A549 (cell line): ENCODE data around the gene C15orf39. TPM values are rescaled to one million over a fixed set of nuclear protein-coding genes. Genes with fewer than 3 reads are reported as not detected.

Experiments used
- ATAC-seq, 2 experiments: fragments of 200-7000 bp in 1 of 2; fragments of >200 bp in 1 of 2; cut with Nextera tagmentation in 1 of 2; cut with Tn5 transposase in 1 of 2; 3 replicates each; pipeline versions ENCODE4 v1.8.0 to v1.9.1; 2018 to 2020; ENCODE audit warnings: mild to moderate bottlenecking in 1 of 2, moderate library complexity in 1 of 2
- CTCF ChIA-PET: fragments of 300-600 bp; sonication (Branson Sonifier 250); formaldehyde crosslinking; extraction: SDS; loops from one replicate; lab custom pipeline; 2021; ENCODE audit warnings: antibody characterized with exemption, inconsistent platforms; lab: Yijun Ruan, JAX
- POLR2A ChIA-PET: fragments of 350-600 bp; formaldehyde crosslinking; extraction: SDS; loops from one replicate; lab custom pipeline; 2021; ENCODE audit warnings: antibody characterized with exemption, inconsistent platforms; lab: Yijun Ruan, JAX
- DNase-seq, 2 experiments: peaks; one replicate each; pipeline versions ENCODE4 v3.0.0 to v3.0.0-alpha.2; 2011 to 2016; ENCODE audit warnings: low read depth in 1 of 2, low spot score in 1 of 2
- FAIRE-seq: peaks from 2 replicates; lab custom pipeline; 2011; peaks lifted over from hg19 to GRCh38; lab: Jason Lieb, UNC
- H3K27ac ChIP-seq, 2 experiments: fragments of >200 bp; sonication (Bioruptor Twin); formaldehyde crosslinking; 3 replicates each; pipeline ENCODE4 v1.5.1; 2016 to 2017
- H3K4me1 ChIP-seq: fragments of >200 bp; sonication (Bioruptor Twin); formaldehyde crosslinking; 3 replicates; pipeline ENCODE4 v1.6.1; 2016
- H3K4me2 ChIP-seq: fragments of >200 bp; sonication (Bioruptor Twin); formaldehyde crosslinking; 3 replicates; pipeline ENCODE4 v1.6.1; 2016
- H3K4me3 ChIP-seq: fragments of >200 bp; sonication (Bioruptor Twin); formaldehyde crosslinking; 3 replicates; pipeline ENCODE4 v1.5.1; 2016
- H3K9me3 ChIP-seq: fragments of >200 bp; sonication (Bioruptor Twin); formaldehyde crosslinking; 3 replicates; pipeline ENCODE4 v1.6.1; 2016
- CBX2 ChIP-seq: fragments of 200-600 bp; sonication (generic); IDR thresholded peaks from 2 replicates; pipeline ENCODE4 v1.6.1; 2016; ENCODE audit warnings: low read depth, mild to moderate bottlenecking, borderline replicate concordance
- CBX8 ChIP-seq: fragments of 200-600 bp; sonication (generic); IDR thresholded peaks from 2 replicates; pipeline ENCODE4 v1.6.1; 2016
- CEBPB ChIP-seq, 2 experiments: fragments of >200 bp in 1 of 2; sonication (Bioruptor Twin) in 1 of 2; formaldehyde crosslinking in 1 of 2; IDR thresholded peaks; 2 replicates each; pipeline ENCODE4 v1.6.1; 2012 to 2016
- EHF ChIP-seq: fragments of 250-450 bp; sonication (Bioruptor Pico); IDR thresholded peaks from 2 replicates; pipeline ENCODE4 v1.5.0; 2020; ENCODE audit warnings: mild to moderate bottlenecking
- EHMT2 ChIP-seq: fragments of 200-600 bp; sonication (generic); IDR thresholded peaks from 2 replicates; pipeline ENCODE4 v1.6.1; 2016; ENCODE audit warnings: antibody characterized with exemption, low read depth, mild to moderate bottlenecking, moderate library complexity
- FOSL2 ChIP-seq, 2 experiments: fragments of 450-650 bp in 1 of 2; fragments of >200 bp in 1 of 2; sonication (Bioruptor Twin) in 1 of 2; formaldehyde crosslinking; IDR thresholded peaks; 2 replicates each; pipeline versions ENCODE4 v1.5.0 to v1.6.1; 2016 to 2020; ENCODE audit warnings: mild to moderate bottlenecking in 1 of 2, moderate library complexity in 1 of 2
- GATA3 ChIP-seq: IDR thresholded peaks from 2 replicates; pipeline ENCODE4 v1.6.1; 2012; ENCODE audit warnings: borderline replicate concordance
- HEYL ChIP-seq: fragments of 250-450 bp; sonication (Bioruptor Pico); IDR thresholded peaks from 2 replicates; pipeline ENCODE4 v1.8.0; 2021; ENCODE audit warnings: mild to moderate bottlenecking, moderate library complexity
- HOXB13 ChIP-seq: fragments of 250-450 bp; sonication (Bioruptor Pico); IDR thresholded peaks from 2 replicates; pipeline ENCODE4 v1.5.0; 2020; ENCODE audit warnings: low read depth, mild to moderate bottlenecking, moderate library complexity
- JUN ChIP-seq, 2 experiments: fragments of >200 bp; sonication (Bioruptor Twin); formaldehyde crosslinking; IDR thresholded peaks; 2 replicates in 1 of 2; 3 replicates in 1 of 2; pipeline ENCODE4 v1.6.1; 2016 to 2017
- MAFK ChIP-seq: fragments of 450-650 bp; IDR thresholded peaks from 2 replicates; pipeline ENCODE4 v1.6.1; 2014; ENCODE audit not compliant: partially characterized antibody
- MAZ ChIP-seq: fragments of 150-350 bp; IDR thresholded peaks from 2 replicates; pipeline ENCODE4 v1.6.1; 2014; ENCODE audit warnings: antibody characterized with exemption, low read depth, low read length, borderline replicate concordance
- MYC ChIP-seq: IDR thresholded peaks from 2 replicates; pipeline ENCODE4 v1.6.1; 2012; ENCODE audit warnings: mild to moderate bottlenecking, inconsistent platforms, low read length, improper control_type of control experiment, borderline replicate concordance
- NR3C1 ChIP-seq: fragments of >200 bp; sonication (Bioruptor Twin); formaldehyde crosslinking; IDR thresholded peaks from 3 replicates; pipeline ENCODE4 v1.6.1; 2017
- RCOR1 ChIP-seq: fragments of 150-350 bp; IDR thresholded peaks from 2 replicates; pipeline ENCODE4 v1.6.1; 2014; ENCODE audit warnings: antibody characterized with exemption, low read length, low read depth
- TP53 ChIP-seq: fragments of 250-450 bp; sonication (Bioruptor Pico); IDR thresholded peaks from 2 replicates; pipeline ENCODE4 v1.5.0; 2021; ENCODE audit warnings: mild to moderate bottlenecking, moderate library complexity
- ZC3H11A ChIP-seq: fragments of 450-650 bp; IDR thresholded peaks from 2 replicates; pipeline ENCODE4 v1.6.1; 2014; ENCODE audit warnings: antibody characterized with exemption, mild to moderate bottlenecking
- ZNF302 ChIP-seq: fragments of 250-450 bp; sonication (Bioruptor Pico); IDR thresholded peaks from 2 replicates; pipeline ENCODE4 v1.9.0; 2021; ENCODE audit warnings: inconsistent platforms, mild to moderate bottlenecking, moderate library complexity
- ZSCAN20 ChIP-seq: fragments of 250-450 bp; sonication (Bioruptor Pico); IDR thresholded peaks from 2 replicates; pipeline ENCODE4 v1.8.0; 2022; ENCODE audit warnings: mild to moderate bottlenecking, moderate library complexity
- WGBS: methylation state at CpG from one replicate; pipeline ENCODE4 v1.1.6; 2017; ENCODE audit errors: missing lambda C conversion rate; 5-methylcytosine and 5-hydroxymethylcytosine counted together
- polyA plus RNA-seq, 4 experiments: library from polyadenylated mRNA; depleted of rRNA in 3 of 4; stranded (reverse); fragments of >200 nt; fragmentation: RNase III in 1 of 4; extraction: RNeasy Plus Mini Kit Qiagen cat#74134 plus additional on column Dnase treatment in 1 of 4; gene quantifications; 2 replicates in 3 of 4; 3 replicates in 1 of 4; pipeline ENCODE4 v1.2.3, GENCODE V29; 2011 to 2017
- TF ChIP-seq, protein P1 (sequence below): fragments of 450-650 bp; IDR thresholded peaks from 2 replicates; pipeline ENCODE4 v1.6.1; 2014; ENCODE audit warnings: antibody characterized with exemption
- TF ChIP-seq, protein P2 (sequence below): fragments of 200-600 bp; sonication (generic); IDR thresholded peaks from 2 replicates; pipeline ENCODE4 v1.6.1; 2016; ENCODE audit warnings: antibody characterized with exemption, mild to moderate bottlenecking, moderate library complexity

The C15orf39 gene
- polyA plus RNA-seq, 2 of the 4 experiments (the other 2 are of a cell fraction) = 5.7 to 16.7 TPM

DNA sequence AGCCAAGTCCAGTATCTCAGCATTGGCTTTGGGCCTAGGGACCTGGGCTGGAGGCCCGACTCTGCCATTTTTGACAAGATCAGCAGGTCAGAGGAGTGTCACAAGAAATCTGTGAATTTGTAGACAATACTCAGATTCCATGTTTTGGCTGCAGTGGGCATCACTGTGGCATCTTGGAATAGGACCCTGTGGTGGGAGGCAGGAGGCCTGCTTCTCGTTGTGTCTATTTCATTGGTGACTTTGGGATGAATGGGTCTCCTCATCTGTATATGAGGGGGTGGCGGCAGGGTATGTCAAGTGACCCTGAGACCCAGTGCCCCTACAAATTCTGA lies 3.3 kb downstream of the C15orf39 start:
- POLR2A ChIA-PET = interaction anchor here (1.2 to 1.5 kb wide), 3 partner anchors 175 to 298 kb away, joined by 4 to 6 read pairs (median 5); partner anchors contain the start of genes FAM219B and RPP25

DNA sequence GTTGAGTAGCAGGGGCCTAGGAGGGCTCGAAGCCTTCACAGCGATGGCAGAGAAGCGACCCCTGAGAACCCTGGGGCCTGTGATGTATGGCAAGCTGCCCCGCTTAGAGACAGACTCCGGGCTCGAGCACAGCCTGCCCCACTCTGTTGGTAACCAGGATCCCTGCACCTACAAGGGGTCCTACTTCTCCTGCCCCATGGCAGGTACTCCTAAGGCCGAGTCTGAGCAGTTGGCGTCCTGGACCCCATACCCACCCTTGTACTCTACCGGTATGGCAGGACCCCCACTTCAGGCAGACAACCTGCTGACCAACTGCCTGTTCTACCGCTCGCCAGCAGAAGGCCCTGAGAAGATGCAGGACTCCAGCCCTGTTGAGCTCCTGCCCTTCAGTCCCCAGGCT lies 4.3 kb downstream of the C15orf39 start:
- ATAC-seq (no peak), FAIRE-seq (no peak), DNase-seq (no peak)
- 93% methylated on average over 11 of the region's 11 CpGs for WGBS
- no peak overlapping the region for H3K27ac ChIP-seq
- H3K4me1 ChIP-seq = peaks cover 31% of the 10 kb centered on the region
- no peak overlapping the region for H3K4me2 ChIP-seq
- ChIA-PET CTCF (interaction anchor here (0.6 to 15.6 kb wide), 14 partner anchors 8 to 327 kb away, joined by 3 to 324 read pairs (median 4); partner anchors contain the start of gene PPCDC), POLR2A (no interaction called here)
- no peak overlapping the region for H3K4me3 ChIP-seq
- no peaks in the 10 kb centered on the region for H3K9me3 ChIP-seq
- TF ChIP-seq HOXB13 (CRISPR knock-in tag) (no peak), CEBPB (IDR thresholded peaks at IDR 0.05) (no peak), NR3C1 (no peak), ZSCAN20 (no peak), ZC3H11A (no peak)
- TF ChIP-seq, protein P1, sequence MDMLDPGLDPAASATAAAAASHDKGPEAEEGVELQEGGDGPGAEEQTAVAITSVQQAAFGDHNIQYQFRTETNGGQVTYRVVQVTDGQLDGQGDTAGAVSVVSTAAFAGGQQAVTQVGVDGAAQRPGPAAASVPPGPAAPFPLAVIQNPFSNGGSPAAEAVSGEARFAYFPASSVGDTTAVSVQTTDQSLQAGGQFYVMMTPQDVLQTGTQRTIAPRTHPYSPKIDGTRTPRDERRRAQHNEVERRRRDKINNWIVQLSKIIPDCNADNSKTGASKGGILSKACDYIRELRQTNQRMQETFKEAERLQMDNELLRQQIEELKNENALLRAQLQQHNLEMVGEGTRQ = no peak

More for the DNA sequence above, 3.3 kb downstream of the C15orf39 start:
- TF ChIP-seq EHF (CRISPR knock-in tag) (no peak), EHMT2 (no peak), MYC (no peak), CBX8 (no peak), TP53 (CRISPR knock-in tag) (no peak)
- FAIRE-seq (no peak), ATAC-seq (no peak), DNase-seq (no peak)
- Histone ChIP-seq H3K4me2 (peak overlapping the region; percentile 84; the same call in 2 of the 3 replicates), H3K27ac (no peak overlapping the region), H3K9me3 (no peaks in the 10 kb centered on the region), H3K4me1 (peaks cover 37% of the 10 kb centered on the region), H3K4me3 (no peak overlapping the region)
- WGBS = 36% methylated on average over 3 of the region's 3 CpGs
- CTCF ChIA-PET = interaction anchor here (0.8 to 15.6 kb wide), 22 partner anchors 9 to 362 kb away, joined by 3 to 324 read pairs (median 5); partner anchors contain the start of gene PPCDC

DNA sequence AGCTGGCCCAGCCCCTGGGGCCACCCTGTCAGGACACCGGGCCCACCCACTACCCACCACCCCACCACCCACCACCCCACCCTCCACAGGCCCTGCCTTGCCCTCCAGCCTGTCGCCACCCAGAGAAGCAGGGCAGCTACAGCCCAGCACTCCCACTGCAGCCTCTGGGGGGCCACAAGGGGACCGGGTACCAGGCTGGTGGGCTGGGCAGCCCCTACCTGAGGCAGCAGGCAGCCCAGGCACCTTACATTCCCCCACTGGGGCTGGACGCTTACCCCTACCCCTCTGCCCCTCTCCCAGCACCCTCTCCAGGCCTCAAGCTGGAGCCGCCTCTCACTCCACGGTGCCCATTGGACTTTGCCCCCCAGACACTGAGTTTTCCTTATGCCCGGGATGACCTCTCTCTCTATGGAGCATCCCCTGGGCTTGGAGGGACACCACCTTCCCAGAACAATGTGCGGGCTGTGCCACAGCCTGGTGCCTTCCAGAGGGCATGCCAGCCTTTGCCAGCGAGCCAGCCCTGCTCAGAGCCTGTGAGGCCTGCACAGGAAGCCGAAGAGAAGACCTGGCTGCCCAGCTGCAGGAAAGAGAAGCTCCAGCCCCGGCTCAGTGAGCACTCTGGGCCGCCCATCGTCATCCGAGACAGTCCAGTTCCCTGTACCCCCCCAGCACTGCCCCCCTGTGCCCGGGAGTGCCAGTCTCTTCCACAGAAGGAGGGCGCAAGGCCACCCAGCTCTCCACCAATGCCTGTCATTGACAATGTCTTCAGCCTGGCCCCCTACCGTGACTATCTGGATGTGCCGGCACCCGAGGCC lies 5.3 kb downstream of the C15orf39 start:
- Histone ChIP-seq H3K4me3 (no peak overlapping the region), H3K27ac (no peak overlapping the region), H3K4me1 (peaks cover 27% of the 10 kb centered on the region), H3K9me3 (no peaks in the 10 kb centered on the region), H3K4me2 (no peak overlapping the region)
- ATAC-seq (no peak), FAIRE-seq (no peak), DNase-seq (no peak)
- CTCF ChIA-PET = interaction anchor here (0.7 to 15.6 kb wide), 13 partner anchors 7 to 195 kb away, joined by 3 to 324 read pairs (median 5); partner anchors contain the start of genes MAN2C1 and PPCDC
- WGBS = 83% methylated on average over 17 of the region's 19 CpGs
- POLR2A ChIA-PET = interaction anchor here (0.7 kb wide), 1 partner anchor 8 kb away, joined by 3 read pairs; no protein-coding TSS in a partner anchor
- TF ChIP-seq HOXB13 (CRISPR knock-in tag) (no peak), MAFK (no peak)

DNA sequence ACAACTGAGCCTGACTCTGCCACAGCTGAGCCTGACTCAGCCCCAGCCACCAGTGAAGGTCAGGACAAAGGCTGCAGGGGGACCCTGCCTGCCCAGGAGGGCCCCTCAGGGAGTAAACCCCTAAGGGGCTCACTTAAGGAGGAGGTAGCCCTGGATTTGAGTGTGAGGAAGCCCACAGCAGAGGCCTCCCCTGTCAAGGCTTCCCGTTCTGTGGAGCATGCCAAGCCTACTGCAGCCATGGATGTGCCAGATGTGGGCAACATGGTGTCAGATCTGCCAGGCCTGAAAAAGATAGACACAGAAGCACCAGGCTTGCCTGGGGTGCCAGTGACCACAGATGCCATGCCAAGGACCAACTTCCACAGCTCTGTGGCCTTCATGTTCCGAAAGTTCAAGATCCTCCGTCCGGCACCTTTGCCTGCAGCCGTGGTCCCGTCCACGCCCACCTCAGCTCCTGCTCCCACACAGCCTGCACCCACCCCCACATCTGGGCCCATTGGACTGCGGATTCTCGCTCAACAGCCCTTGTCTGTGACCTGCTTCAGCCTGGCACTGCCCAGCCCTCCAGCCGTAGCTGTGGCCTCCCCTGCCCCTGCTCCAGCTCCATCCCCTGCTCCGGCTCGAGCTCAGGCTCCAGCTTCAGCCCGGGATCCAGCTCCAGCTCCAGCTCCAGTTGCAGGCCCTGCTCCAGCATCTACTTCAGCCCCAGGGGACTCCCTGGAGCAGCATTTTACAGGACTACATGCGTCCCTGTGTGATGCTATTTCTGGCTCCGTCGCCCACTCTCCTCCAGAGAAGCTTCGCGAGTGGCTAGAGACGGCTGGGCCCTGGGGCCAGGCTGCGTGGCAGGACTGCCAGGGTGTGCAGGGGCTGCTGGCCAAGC lies 6.2 kb downstream of the C15orf39 start:
- 93% methylated on average over 19 of the region's 20 CpGs for WGBS
- FAIRE-seq (no peak), ATAC-seq (no peak), DNase-seq (no peak)
- Histone ChIP-seq H3K4me3 (no peak overlapping the region), H3K4me2 (no peak overlapping the region), H3K4me1 (peaks cover 27% of the 10 kb centered on the region), H3K27ac (no peak overlapping the region), H3K9me3 (no peaks in the 10 kb centered on the region)
- ChIA-PET POLR2A (interaction anchor here (0.7 kb wide), 1 partner anchor 8 kb away, joined by 3 read pairs; no protein-coding TSS in a partner anchor), CTCF (interaction anchor here (0.7 to 15.6 kb wide), 15 partner anchors 7 to 251 kb away, joined by 3 to 324 read pairs (median 4); partner anchors contain the start of genes MAN2C1, PPCDC and RPP25)
- TF ChIP-seq, protein P2, sequence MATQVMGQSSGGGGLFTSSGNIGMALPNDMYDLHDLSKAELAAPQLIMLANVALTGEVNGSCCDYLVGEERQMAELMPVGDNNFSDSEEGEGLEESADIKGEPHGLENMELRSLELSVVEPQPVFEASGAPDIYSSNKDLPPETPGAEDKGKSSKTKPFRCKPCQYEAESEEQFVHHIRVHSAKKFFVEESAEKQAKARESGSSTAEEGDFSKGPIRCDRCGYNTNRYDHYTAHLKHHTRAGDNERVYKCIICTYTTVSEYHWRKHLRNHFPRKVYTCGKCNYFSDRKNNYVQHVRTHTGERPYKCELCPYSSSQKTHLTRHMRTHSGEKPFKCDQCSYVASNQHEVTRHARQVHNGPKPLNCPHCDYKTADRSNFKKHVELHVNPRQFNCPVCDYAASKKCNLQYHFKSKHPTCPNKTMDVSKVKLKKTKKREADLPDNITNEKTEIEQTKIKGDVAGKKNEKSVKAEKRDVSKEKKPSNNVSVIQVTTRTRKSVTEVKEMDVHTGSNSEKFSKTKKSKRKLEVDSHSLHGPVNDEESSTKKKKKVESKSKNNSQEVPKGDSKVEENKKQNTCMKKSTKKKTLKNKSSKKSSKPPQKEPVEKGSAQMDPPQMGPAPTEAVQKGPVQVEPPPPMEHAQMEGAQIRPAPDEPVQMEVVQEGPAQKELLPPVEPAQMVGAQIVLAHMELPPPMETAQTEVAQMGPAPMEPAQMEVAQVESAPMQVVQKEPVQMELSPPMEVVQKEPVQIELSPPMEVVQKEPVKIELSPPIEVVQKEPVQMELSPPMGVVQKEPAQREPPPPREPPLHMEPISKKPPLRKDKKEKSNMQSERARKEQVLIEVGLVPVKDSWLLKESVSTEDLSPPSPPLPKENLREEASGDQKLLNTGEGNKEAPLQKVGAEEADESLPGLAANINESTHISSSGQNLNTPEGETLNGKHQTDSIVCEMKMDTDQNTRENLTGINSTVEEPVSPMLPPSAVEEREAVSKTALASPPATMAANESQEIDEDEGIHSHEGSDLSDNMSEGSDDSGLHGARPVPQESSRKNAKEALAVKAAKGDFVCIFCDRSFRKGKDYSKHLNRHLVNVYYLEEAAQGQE = no peak
- TF ChIP-seq JUN (IDR thresholded peaks at IDR 0.05) (no peak), HEYL (no peak), ZNF302 (no peak), FOSL2 (IDR thresholded peaks at IDR 0.05) (no peak), FOSL2 (CRISPR knock-in tag; IDR thresholded peaks at IDR 0.05) (no peak), CEBPB (IDR thresholded peaks at IDR 0.05) (no peak), ZSCAN20 (no peak), CBX2 (no peak), MAZ (no peak), RCOR1 (no peak), GATA3 (no peak)
- TF ChIP-seq, protein P1 = no peak
